HG02642 (cell line): ENCODE measurements around the gene WFS1.

ENCODE experiments used
- ATAC-seq: cut with Tn5 transposase; IDR thresholded peaks from one replicate; pipeline ENCODE4 v1.9.1; 2021; ENCODE audit warnings: mild to moderate bottlenecking; ENCODE audit not compliant: unreplicated experiment, poor library complexity

Gene WFS1

DNA sequence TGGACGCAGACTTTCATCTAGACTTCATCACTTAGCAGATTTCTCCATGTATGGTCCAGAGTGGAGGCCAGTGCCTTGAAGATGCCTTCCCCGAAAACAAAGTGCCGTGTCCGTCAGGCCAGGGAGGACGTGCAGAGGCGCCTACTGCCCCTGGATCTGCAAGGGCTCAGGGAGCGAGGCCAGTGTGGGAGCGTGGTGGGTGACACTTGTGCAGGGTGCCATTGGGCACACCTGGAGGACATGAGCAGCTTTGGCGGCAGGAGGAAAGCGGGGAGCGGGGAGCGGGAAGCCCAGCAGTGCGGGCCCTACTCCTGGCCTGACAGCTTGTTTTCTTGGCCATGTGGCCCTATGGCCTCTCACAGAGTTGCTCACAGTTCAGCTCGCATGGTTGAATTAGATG, 25.8 kb downstream of the WFS1 start:
- ATAC-seq, result no peak

DNA sequence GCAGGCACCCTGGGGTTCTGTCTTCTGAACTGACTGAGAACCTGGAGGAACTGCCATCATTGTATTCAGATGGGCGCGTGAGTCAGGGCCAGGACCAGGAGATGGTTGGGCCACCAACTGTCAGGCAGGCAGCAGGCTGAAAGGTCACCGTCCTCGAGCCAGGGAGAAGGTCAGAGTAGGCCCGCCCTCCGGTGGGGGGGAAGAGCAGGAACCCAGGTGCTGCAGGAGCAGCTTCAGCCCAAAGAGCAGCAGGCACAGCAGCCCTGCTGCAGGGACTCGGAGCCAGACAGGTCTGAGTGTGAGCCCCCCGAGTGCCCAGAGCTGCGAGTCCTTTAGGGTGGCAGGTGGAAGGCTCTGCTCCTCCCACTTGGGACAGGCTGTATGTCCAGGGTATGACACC, 26.4 kb downstream of the WFS1 start:
- no peak for ATAC-seq

DNA sequence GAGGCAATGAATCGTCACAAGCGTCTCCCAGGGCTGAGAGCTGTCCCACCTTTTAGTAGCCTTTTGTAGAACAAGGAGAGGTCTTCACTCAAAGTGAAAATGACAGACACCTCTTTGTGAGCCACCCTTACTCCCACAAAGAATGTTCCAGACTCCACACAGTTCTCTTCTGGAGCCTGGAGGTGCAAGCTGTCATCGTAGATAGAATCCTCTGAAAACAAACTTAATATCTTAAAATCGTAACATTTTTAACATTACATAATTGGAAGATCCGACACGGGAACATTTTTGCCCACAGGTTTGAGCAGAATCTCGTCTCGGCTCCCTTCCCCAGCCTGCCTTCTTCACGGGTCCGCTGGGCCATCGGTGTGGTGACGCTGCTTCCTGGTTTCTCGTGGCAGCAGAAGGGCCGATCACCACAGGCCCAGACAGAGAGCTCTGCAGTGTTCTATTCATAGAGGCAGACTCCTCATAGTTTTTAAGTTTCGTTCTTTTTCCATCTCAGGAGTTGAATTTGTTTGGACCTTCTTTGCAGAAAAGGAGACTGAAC, 27.7 kb downstream of the WFS1 start:
- no peak for ATAC-seq

DNA sequence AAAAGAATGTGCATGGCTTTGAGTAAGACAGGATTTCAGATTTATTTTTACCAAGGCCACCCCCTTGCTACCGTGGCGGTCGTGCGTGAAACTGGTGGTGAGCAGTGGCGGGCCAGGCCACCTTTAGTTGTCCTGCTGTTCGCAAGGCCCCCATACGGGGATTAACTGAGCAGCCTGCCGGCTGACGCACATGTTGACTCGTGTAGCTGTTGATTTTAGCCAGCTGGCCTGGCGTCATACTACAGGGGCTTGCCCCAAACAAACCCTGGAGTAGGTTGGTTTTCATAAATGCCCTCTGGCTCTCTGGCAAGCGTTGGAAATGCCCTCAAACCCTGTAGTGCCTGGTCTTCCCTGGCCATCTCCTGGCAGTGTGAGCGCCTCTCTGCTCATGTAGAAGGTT, 28.4 kb downstream of the WFS1 start:
- no peak for ATAC-seq

DNA sequence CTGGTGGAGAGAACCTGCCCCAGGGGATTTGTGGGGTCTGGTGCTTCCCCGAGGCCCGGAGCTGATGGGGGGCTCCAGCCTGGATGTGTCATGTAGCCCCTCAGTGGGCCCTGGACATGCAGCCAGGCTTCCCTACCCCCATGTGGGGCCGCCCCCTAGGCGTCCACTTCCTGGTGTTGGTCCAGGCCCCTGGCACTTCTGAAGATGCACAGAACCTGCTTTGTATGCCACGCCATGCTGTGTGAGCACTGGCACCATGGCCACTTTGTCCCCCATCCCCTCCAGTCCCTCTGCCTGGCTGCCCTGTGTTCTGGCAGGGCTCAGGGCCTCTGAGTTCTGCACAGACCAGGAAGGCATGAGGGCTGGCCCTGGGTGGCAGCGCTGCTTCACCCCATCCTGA, 29.2 kb downstream of the WFS1 start:
- no peak for ATAC-seq

DNA sequence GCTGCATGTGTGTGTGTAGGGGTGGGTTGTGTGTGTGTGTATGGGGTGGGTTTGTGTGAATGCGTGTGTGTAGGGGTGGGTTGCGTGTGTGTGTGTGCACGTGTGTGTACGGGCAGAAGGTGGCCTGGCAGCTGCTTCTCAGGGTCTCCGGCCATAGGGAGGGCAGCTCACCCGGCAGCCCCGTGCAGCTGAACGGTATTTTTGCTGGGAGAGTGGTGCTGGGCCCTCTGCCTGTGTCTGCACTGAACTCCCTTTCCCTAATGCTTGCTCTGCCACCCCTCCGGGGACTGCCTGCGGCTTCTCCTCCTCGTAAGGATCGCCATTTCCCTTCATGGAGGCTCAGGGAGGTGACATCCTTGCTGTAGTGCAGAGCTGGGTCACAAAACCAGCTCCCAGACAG, 30.2 kb downstream of the WFS1 start:
- no peak for ATAC-seq

DNA sequence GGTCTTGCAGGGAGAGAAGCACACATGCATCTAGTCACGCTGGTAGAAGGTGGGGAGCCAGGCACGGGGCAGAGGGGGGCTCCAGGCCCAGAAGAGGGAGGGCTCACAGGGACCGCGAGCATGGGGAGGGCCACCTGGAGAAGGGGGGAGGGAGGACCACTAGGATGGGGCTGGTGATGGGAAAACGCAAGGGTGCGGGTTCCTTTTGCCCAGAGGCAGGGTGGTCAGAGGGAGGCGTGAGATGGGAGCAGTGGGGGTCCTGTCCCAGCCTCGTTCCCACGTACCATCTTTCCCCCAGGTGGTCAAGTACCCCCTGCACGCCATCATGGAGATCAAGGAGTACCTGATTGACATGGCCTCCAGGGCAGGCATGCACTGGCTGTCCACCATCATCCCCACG, 30.7 kb downstream of the WFS1 start:
- no peak for ATAC-seq

DNA sequence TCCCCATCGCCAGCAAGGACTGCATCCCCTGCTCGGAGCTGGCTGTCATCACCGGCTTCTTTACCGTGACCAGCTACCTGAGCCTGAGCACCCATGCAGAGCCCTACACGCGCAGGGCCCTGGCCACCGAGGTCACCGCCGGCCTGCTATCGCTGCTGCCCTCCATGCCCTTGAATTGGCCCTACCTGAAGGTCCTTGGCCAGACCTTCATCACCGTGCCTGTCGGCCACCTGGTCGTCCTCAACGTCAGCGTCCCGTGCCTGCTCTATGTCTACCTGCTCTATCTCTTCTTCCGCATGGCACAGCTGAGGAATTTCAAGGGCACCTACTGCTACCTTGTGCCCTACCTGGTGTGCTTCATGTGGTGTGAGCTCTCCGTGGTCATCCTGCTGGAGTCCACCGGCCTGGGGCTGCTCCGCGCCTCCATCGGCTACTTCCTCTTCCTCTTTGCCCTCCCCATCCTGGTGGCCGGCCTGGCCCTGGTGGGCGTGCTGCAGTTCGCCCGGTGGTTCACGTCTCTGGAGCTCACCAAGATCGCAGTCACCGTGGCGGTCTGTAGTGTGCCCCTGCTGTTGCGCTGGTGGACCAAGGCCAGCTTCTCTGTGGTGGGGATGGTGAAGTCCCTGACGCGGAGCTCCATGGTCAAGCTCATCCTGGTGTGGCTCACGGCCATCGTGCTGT, 31.5 kb downstream of the WFS1 start:
- ATAC-seq, result no peak

DNA sequence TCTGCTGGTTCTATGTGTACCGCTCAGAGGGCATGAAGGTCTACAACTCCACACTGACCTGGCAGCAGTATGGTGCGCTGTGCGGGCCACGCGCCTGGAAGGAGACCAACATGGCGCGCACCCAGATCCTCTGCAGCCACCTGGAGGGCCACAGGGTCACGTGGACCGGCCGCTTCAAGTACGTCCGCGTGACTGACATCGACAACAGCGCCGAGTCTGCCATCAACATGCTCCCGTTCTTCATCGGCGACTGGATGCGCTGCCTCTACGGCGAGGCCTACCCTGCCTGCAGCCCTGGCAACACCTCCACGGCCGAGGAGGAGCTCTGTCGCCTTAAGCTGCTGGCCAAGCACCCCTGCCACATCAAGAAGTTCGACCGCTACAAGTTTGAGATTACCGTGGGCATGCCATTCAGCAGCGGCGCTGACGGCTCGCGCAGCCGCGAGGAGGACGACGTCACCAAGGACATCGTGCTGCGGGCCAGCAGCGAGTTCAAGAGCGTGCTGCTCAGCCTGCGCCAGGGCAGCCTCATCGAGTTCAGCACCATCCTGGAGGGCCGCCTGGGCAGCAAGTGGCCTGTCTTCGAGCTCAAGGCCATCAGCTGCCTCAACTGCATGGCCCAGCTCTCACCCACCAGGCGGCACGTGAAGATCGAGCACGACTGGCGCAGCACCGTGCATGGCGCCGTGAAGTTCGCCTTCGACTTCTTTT, 32.2 kb downstream of the WFS1 start:
- no peak for ATAC-seq

DNA sequence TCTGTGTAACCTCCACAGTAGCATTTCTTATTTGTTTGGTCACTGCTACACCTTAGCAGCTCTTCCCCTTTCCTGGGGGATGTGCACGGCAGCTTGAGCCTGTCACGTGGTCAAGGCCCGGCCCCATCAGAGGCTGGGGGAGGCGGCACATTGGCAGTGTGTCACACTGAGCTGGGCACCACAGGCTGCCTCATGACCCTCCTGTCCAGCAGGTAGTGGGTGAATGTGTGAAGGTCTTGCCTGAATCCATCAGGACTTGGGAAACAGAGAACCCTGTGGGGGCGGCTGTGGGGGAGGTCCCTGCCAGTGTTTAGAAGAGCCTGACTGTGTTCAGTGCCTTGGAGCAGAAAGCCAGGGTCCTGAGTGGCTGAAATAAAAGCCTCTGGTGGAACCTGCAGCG, 33.2 kb downstream of the WFS1 start:
- ATAC-seq, result no peak

DNA sequence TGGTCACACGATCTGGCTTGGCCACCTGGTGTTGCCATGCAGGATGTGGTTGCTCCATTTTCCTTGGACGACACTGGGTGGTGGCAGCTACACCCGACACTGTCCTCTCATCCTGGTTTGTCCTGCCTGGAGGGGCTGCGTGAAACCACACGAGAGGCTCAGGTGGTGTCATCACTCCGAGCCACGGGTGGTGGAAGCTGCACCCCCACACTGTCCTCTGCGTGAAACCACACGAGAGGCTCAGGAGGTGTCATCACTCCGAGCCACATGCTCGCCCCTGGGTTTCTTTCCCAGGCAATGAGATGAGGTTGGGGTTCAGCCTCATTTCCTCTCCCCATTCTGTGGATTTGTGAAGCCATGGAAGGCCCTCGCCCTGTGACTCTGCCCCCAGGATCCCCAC, 34.3 kb downstream of the WFS1 start:
- ATAC-seq, result no peak

DNA sequence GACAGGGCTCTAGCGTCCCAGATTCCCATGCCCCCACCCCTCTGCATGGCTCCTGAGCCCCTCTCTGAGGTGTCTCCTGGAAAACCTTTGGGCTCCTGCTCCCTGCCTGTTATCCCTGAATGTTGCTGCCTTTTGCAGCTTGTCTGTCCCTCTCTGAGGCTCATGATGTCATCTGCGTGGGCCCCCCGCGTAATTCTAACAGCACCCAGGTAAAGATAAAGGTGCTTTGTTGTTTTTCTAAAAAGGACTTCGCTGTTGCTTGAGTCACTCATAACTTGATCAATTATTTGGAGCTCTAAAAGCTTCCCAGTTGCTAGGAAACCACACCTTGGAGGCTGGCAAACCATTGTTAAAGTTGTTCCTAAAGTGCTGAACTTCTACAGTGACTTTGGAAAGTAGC, 36.6 kb downstream of the WFS1 start:
- ATAC-seq, result no peak

DNA sequence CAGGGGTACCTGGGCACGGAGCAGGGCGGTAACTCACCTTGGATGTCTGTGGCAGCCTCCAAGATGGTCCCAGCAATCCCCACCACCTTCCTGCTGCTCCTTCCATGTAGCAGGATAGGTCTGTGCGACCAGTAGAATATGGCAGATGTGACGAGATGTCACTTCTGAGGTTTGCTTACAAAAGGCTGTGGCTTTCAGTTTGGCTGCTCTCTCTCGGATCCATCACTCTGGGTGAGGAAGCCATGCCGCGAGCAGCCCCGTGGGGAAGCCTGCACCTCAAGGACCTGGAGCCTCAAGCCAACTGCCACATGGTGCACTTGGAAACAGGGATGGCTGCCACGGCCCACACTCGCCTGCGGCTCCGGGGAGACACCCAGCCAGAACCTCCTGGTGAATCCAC, 37.6 kb downstream of the WFS1 start:
- ATAC-seq, result no peak

DNA sequence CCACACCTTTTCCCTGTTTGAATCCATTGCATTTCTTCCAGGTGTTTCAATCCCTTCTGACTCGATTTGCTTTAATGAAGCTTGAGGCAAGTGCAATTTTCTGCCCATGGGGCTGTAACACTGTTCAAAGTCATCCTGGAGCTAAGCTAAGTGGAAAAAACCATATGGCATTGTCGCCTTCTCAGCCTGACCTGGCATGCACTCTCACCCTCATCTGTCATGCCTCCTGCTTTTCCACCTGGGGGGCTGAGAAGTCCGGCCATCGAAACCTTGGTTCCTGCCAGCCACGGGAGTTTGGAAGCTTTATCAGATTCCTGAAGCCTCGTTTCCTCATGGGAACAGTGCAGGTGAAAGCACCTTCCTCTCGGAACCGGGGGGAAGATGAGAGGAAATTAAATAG, 38.2 kb downstream of the WFS1 start:
- ATAC-seq, result no peak

DNA sequence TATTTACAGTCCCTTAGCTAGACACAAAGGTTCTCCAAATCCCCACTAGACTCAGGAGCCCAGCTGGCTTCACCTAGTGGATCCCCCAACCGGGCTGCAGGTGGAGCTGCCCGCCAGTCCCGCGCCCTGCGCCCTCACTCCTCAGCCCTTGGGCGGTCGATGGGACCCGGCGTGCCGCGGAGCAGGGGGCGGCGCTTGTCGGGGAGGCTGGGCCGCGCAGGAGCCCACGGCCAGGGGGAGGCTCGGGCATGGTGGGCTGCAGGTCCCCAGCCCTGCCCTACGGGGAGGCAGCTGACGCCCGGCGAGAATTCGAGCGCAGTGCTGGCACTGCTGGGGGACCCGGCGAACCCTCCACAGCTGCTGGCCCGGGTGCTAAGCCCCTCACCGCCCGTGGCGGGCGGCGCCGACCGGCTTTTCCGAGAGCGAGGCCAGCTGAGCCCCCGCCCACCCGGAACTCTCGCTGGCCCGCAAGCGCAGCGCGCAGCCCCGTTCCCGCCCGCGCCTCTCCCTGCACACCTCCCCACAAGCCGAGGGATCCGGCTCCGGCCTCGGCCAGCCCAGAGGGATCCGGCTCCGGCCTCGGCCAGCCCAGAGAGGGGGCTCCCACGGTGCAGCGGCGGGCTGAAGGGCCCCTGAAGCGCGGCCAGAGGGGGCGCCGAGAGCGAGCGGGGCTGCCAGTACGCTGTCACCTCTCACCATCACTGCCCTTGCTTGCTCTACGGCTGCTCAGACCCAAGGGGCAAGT, 39.4 kb downstream of the WFS1 start:
- ATAC-seq, result no peak

DNA sequence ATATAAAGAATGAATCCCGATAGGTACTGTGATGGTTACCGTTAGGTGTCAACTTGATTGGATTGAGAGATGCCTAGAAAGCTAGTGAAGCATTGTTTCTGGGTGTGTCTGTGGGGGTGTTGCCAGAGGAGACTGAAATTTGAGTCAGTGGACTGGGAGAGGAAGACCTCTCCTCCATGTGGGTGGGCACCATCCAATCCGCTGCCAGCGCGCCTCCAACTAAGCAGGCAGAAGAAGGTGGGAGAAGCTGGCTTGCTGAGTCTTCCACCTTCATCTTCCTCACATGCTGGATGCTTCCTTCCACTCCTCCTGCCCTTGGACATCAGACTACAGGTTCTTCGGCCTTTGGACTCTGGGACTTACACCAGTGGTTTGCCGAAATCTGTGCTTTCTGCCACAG, 40.1 kb downstream of the WFS1 start:
- ATAC-seq, result no peak

DNA sequence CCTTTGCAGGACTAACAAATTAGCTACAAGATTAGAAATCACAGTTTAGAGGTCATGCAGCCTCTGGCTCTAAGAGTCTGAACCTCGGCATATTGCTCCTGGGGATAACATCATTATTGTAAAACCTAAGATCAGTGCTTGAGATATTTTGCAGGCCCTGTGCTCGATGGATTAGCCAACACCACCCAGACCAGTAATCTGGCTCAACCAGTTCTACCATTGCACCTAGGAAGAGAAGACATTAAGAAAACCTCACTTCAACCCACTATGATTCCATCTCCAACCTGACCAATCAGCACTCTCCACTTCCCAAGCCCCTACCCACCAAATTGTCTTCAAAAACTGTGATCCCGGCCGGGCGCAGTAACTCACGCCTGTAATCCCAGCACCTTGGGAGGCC, 43.6 kb downstream of the WFS1 start:
- no peak for ATAC-seq

DNA sequence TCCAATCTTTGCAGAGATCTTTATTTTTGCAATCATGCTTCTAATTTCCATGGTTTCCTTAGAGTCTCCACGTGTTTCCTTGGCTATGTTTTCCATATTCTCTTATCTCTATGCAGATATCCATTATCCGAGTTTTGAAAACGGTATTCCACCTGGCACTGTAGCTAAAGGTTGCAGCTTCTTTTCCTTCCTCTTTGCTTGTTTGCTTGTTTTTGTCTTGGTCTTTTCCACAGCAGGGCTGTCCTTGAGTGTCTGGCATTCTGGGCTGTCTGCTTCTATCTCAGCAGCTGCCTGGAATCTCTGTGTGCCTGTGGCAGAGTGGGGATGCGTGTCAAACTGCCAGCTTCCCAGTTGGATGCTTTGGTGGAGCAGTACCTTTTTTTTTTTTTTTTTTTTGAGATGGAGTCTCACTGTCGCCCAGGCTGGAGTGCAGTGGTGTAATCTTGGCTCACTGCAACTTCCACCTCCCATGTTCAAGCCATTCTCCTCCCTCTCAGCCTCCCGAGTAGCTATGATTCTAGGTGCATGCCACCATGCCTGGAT, 46.9 kb downstream of the WFS1 start:
- ATAC-seq, result no peak

DNA sequence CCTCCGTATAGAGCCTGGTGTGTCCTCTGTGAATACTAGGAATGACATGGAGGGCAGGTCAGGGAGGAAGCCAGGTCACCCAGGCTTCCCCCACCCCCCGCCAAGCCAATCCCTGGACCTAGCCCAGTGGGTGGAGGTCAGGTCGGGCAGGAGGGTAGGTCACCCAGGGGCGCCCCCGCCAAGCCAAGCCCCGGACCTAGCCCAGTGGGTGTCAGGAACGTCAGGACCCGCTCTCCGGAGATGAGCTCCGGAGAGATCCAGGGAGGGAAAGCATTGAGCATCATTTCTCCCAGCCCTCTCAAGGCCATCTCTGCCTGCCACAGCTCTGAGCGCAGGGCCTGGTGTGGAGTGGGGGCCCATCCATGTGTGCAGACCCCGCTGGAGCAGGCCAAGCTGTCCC, 48.6 kb downstream of the WFS1 start:
- no peak for ATAC-seq

DNA sequence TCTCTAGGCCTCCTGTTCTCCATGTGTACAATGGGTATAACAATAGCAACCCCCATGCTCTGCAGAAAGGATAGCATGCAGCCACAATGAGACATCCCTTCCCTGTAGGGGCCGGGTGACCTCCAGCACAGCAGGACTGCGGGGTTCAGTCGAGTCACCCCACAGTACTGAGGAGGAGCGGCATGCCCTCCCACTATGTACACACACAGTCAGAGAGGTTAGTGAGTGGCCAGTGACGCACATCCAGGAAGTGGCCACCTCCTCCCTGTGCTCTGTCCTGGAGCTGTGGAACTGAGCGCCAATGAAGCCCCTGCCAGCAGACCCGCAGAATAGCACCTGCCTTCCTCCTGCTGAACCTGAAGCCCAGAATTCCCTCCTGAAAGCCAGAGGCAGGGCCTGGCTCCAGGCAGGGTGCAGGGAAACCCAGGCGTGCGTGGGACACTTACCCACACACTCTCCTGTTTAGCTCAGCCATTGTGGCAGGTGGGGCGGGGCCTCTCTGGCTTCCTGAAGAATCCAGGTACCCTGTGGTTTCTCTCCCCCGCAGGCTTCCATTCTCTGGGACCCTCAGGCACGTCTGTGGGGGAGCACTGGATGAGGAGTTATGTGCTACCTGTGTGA, 50.0 kb downstream of the WFS1 start:
- ATAC-seq, result no peak

DNA sequence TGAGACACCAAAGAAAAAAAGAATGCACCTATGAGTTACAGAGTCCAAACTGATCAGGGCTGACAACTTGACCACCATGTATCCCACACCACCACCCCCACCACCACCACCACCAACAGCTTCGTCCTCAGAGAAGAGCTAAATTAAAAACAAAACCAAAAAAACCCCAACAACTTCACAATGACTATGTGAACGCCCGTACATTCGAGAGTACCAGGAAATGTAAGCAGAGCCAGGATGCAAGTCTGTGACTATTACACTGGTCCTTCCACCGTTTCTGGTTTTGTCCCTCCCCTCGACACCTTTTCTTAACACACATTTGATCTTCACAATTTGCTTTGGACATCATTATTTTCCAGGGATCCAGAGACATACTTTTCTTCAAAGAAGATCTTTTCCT, 51.0 kb downstream of the WFS1 start:
- no peak for ATAC-seq
